A549 (cell line): ENCODE results near the gene WDCP.

Source experiments
- CEBPB ChIP-seq, 2 experiments: fragments of >200 bp in 1 of 2; sonication (Bioruptor Twin) in 1 of 2; formaldehyde crosslinking in 1 of 2; IDR thresholded peaks; 2 replicates each; pipeline ENCODE4 v1.6.1; 2012 to 2016
- EP300 ChIP-seq, 2 experiments: fragments of >200 bp; sonication (Bioruptor Twin); formaldehyde crosslinking; IDR thresholded peaks; 2 replicates in 1 of 2; 3 replicates in 1 of 2; pipeline ENCODE4 v1.6.1; 2016 to 2017
- FOXS1 ChIP-seq: fragments of 250-450 bp; sonication (Bioruptor Pico); IDR thresholded peaks from 2 replicates; pipeline ENCODE4 v1.5.0; 2020; ENCODE audit warnings: mild to moderate bottlenecking, moderate library complexity
- HOXB5 ChIP-seq: fragments of 250-450 bp; sonication (Bioruptor Pico); IDR thresholded peaks from 2 replicates; pipeline ENCODE4 v1.5.0; 2020; ENCODE audit warnings: mild to moderate bottlenecking, moderate library complexity
- POLR2A ChIP-seq: IDR thresholded peaks from 2 replicates; pipeline ENCODE4 v1.6.1; 2012; ENCODE audit warnings: mild to moderate bottlenecking, low read length
- SMC3 ChIP-seq: fragments of >200 bp; sonication (Bioruptor Twin); formaldehyde crosslinking; IDR thresholded peaks from 3 replicates; pipeline ENCODE4 v1.6.1; 2018; ENCODE audit warnings: inconsistent platforms
- TF ChIP-seq, protein P1 (sequence below): fragments of >200 bp; sonication (Bioruptor Twin); formaldehyde crosslinking; IDR thresholded peaks from 3 replicates; pipeline ENCODE4 v1.5.1; 2016
- TF ChIP-seq, protein P2 (sequence below): fragments of 200-600 bp; sonication (generic); IDR thresholded peaks from 2 replicates; pipeline ENCODE4 v1.6.1; 2016; ENCODE audit warnings: antibody characterized with exemption, mild to moderate bottlenecking, moderate library complexity
- TF ChIP-seq, protein P3 (sequence below): fragments of 250-450 bp; sonication (Bioruptor Pico); IDR thresholded peaks from 2 replicates; pipeline ENCODE4 v1.5.0; 2020; ENCODE audit warnings: low read depth, mild to moderate bottlenecking, moderate library complexity

DNA sequence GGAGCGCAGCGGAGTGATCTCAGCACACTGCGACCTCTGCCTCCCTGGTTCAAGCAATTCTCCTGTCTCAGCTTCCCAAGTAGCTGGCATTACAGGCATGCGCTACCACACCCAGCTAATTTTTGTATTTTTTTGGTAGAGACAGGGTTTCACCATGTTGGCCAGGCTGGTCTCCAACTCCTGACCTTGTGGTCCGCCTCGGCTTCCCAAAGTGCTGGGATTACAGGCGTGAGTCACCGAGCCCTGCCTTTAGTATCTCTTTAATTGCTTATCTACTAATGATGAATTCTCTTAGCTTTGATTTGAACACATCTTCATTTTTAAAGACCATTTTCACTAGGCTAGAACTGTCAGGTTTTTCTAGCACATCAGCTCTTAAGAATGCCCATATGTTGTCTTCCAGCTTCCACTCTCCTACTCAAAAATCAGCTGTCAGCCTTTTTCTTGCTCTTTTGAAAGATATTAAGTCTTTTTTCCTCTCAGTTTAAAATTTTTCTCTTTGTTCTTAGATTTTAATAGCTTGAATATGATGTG lies 53.4 kb downstream of the WDCP start:
- TF ChIP-seq, protein P1, sequence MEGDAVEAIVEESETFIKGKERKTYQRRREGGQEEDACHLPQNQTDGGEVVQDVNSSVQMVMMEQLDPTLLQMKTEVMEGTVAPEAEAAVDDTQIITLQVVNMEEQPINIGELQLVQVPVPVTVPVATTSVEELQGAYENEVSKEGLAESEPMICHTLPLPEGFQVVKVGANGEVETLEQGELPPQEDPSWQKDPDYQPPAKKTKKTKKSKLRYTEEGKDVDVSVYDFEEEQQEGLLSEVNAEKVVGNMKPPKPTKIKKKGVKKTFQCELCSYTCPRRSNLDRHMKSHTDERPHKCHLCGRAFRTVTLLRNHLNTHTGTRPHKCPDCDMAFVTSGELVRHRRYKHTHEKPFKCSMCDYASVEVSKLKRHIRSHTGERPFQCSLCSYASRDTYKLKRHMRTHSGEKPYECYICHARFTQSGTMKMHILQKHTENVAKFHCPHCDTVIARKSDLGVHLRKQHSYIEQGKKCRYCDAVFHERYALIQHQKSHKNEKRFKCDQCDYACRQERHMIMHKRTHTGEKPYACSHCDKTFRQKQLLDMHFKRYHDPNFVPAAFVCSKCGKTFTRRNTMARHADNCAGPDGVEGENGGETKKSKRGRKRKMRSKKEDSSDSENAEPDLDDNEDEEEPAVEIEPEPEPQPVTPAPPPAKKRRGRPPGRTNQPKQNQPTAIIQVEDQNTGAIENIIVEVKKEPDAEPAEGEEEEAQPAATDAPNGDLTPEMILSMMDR, result no peak
- TF ChIP-seq, protein P2, sequence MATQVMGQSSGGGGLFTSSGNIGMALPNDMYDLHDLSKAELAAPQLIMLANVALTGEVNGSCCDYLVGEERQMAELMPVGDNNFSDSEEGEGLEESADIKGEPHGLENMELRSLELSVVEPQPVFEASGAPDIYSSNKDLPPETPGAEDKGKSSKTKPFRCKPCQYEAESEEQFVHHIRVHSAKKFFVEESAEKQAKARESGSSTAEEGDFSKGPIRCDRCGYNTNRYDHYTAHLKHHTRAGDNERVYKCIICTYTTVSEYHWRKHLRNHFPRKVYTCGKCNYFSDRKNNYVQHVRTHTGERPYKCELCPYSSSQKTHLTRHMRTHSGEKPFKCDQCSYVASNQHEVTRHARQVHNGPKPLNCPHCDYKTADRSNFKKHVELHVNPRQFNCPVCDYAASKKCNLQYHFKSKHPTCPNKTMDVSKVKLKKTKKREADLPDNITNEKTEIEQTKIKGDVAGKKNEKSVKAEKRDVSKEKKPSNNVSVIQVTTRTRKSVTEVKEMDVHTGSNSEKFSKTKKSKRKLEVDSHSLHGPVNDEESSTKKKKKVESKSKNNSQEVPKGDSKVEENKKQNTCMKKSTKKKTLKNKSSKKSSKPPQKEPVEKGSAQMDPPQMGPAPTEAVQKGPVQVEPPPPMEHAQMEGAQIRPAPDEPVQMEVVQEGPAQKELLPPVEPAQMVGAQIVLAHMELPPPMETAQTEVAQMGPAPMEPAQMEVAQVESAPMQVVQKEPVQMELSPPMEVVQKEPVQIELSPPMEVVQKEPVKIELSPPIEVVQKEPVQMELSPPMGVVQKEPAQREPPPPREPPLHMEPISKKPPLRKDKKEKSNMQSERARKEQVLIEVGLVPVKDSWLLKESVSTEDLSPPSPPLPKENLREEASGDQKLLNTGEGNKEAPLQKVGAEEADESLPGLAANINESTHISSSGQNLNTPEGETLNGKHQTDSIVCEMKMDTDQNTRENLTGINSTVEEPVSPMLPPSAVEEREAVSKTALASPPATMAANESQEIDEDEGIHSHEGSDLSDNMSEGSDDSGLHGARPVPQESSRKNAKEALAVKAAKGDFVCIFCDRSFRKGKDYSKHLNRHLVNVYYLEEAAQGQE, result no peak
- TF ChIP-seq HOXB5 (CRISPR knock-in tag), result no peak
- no peak for TF ChIP-seq SMC3
- TF ChIP-seq CEBPB (IDR thresholded peaks at IDR 0.05), result no peak
- no peak for TF ChIP-seq POLR2A
- no peak for TF ChIP-seq FOXS1
- TF ChIP-seq, protein P3, sequence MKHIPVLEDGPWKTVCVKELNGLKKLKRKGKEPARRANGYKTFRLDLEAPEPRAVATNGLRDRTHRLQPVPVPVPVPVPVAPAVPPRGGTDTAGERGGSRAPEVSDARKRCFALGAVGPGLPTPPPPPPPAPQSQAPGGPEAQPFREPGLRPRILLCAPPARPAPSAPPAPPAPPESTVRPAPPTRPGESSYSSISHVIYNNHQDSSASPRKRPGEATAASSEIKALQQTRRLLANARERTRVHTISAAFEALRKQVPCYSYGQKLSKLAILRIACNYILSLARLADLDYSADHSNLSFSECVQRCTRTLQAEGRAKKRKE (CRISPR knock-in tag), result no peak
- no peak for TF ChIP-seq EP300 (IDR thresholded peaks at IDR 0.05)
